ENCODE measurements around the gene DERL3.

Gene DERL3

GRCh38 chr22:23801238-23801821 lies 37.5 kb downstream of the DERL3 start:
- FAIRE-seq, result no peak

GRCh38 chr22:23800297-23801237 lies 38.2 kb downstream of the DERL3 start:
- no peak for FAIRE-seq

- no peak for FAIRE-seq
These were observed 42.3 kb downstream of the DERL3 start for GRCh38 chr22:23796461-23796860.

- no peak for FAIRE-seq
These were observed 45.5 kb downstream of the DERL3 start for GRCh38 chr22:23793326-23793725.

- no peak for FAIRE-seq
These were observed 46.8 kb downstream of the DERL3 start for GRCh38 chr22:23791738-23792645.

GRCh38 chr22:23790819-23791737 lies 47.7 kb downstream of the DERL3 start:
- FAIRE-seq, result no peak

- FAIRE-seq, result no peak
These were observed 49.2 kb downstream of the DERL3 start for GRCh38 chr22:23789638-23790037.

- FAIRE-seq, result no peak
These were observed 49.7 kb downstream of the DERL3 start for GRCh38 chr22:23789121-23789520.

- no peak for FAIRE-seq
These were observed 50.9 kb downstream of the DERL3 start for GRCh38 chr22:23787910-23788309.

- FAIRE-seq, result no peak
These were observed 51.3 kb downstream of the DERL3 start for GRCh38 chr22:23787600-23787896.

- FAIRE-seq, result no peak
These were observed 51.8 kb downstream of the DERL3 start, which contains the start of gene SMARCB1 for GRCh38 chr22:23786752-23787599. SMARCB1 (plus strand) TSS chr22:23786966; CDS start chr22:23787170, 204 bp downstream.

- FAIRE-seq, result no peak
These were observed 52.5 kb downstream of the DERL3 start for GRCh38 chr22:23786261-23786710.
